TTC549 (cell line): Measurements from ENCODE around the gene KCNQ1.
"Not testable (repeated sequence)": the region's sequence is repeated elsewhere in the genome, so short reads cannot be mapped to it uniquely, and the experiment has no call there.

Experiments
- FAIRE-seq: peaks from 2 replicates; lab custom pipeline; 2012; peaks lifted over from hg19 to GRCh38; lab: Jason Lieb, UNC

Gene KCNQ1

GRCh38 chr11:2594267-2594666 is 149.5 kb downstream of the KCNQ1 start:
- no peak for FAIRE-seq

GRCh38 chr11:2595204-2595603 is 150.4 kb downstream of the KCNQ1 start:
- no peak for FAIRE-seq

GRCh38 chr11:2599561-2600189 is 154.9 kb downstream of the KCNQ1 start:
- FAIRE-seq = no peak

GRCh38 chr11:2609345-2609744 is 164.5 kb downstream of the KCNQ1 start:
- FAIRE-seq = no peak

GRCh38 chr11:2612884-2613571 is 168.2 kb downstream of the KCNQ1 start:
- no peak for FAIRE-seq

- no peak for FAIRE-seq
These were observed 177.1 kb downstream of the KCNQ1 start for GRCh38 chr11:2621894-2622293.

GRCh38 chr11:2625183-2625582 is 180.4 kb downstream of the KCNQ1 start:
- no peak for FAIRE-seq

- FAIRE-seq = no peak
These were observed 185.9 kb downstream of the KCNQ1 start for GRCh38 chr11:2630679-2631078.

GRCh38 chr11:2631161-2631560 is 186.4 kb downstream of the KCNQ1 start:
- FAIRE-seq = no peak

GRCh38 chr11:2639763-2640162 is 195.0 kb downstream of the KCNQ1 start:
- FAIRE-seq = not testable (repeated sequence)

- no peak for FAIRE-seq
These were observed 196.8 kb downstream of the KCNQ1 start for GRCh38 chr11:2641623-2642022.

GRCh38 chr11:2643746-2644145 is 198.9 kb downstream of the KCNQ1 start:
- FAIRE-seq = no peak

GRCh38 chr11:2644844-2645778 is 200.3 kb downstream of the KCNQ1 start:
- FAIRE-seq = no peak

- FAIRE-seq = no peak
These were observed 200.9 kb downstream of the KCNQ1 start for GRCh38 chr11:2645779-2646118.

- FAIRE-seq = no peak
These were observed 202.4 kb downstream of the KCNQ1 start for GRCh38 chr11:2647167-2647566.

- no peak for FAIRE-seq
These were observed 203.1 kb downstream of the KCNQ1 start for GRCh38 chr11:2647953-2648352.

GRCh38 chr11:2649400-2649799 is 204.6 kb downstream of the KCNQ1 start:
- no peak for FAIRE-seq

- FAIRE-seq = no peak
These were observed 205.0 kb downstream of the KCNQ1 start for GRCh38 chr11:2649848-2650247.

- no peak for FAIRE-seq
These were observed 205.6 kb downstream of the KCNQ1 start for GRCh38 chr11:2650343-2650867.

- FAIRE-seq = no peak
These were observed 206.3 kb downstream of the KCNQ1 start for GRCh38 chr11:2651054-2651617.

GRCh38 chr11:2651826-2652271 is 207.0 kb downstream of the KCNQ1 start:
- no peak for FAIRE-seq
